ENCODE results near the gene TMCO6. TPM values are rescaled to one million over a fixed set of nuclear protein-coding genes. Genes with fewer than 3 reads are reported as not detected.
A peak's percentile ranks its signal among the peaks of the same experiment; 100 is the strongest.
"Not testable (repeated sequence)": the region's sequence is repeated elsewhere in the genome, so short reads cannot be mapped to it uniquely, and the experiment has no call there.

The TMCO6 gene
- total RNA-seq, 4 donors from 2014 or later, result 21.9 to 90.9 (median 42.2) TPM

- H3K27me3 ChIP-seq, result no peaks in the 10 kb centered on the region
- no peaks in the 10 kb centered on the region for H3K9me3 ChIP-seq
- DNase-seq, result peak in 1 of 3 donors; percentile 60
- TF ChIP-seq POLR2A (IDR thresholded peaks at IDR 0.05), result no peak
- TF ChIP-seq CTCF (IDR thresholded peaks at IDR 0.05), result no peak
- no peaks in the 10 kb centered on the region for H3K4me1 ChIP-seq
- no peak overlapping the region for H3K4me3 ChIP-seq
- H3K27ac ChIP-seq, result no peak overlapping the region
- H3K36me3 ChIP-seq, result no peaks in the 10 kb centered on the region
These were observed 43.5 kb upstream of the TMCO6 start for GRCh38 chr5:140595538-140596300.

- Histone ChIP-seq H3K27ac (no peak overlapping the region), H3K27me3 (no peaks in the 10 kb centered on the region), H3K36me3 (no peaks in the 10 kb centered on the region), H3K9me3 (no peaks in the 10 kb centered on the region), H3K4me1 (no peaks in the 10 kb centered on the region), H3K4me3 (no peak overlapping the region)
- no peak for TF ChIP-seq POLR2A (IDR thresholded peaks at IDR 0.05)
- DNase-seq, result no peak
These were observed 42.9 kb upstream of the TMCO6 start for GRCh38 chr5:140596321-140596741.

- Histone ChIP-seq H3K36me3 (no peaks in the 10 kb centered on the region), H3K9me3 (no peaks in the 10 kb centered on the region), H3K4me1 (no peaks in the 10 kb centered on the region), H3K27me3 (no peaks in the 10 kb centered on the region), H3K27ac (no peak overlapping the region), H3K4me3 (no peak overlapping the region)
- no peak for DNase-seq
- TF ChIP-seq POLR2A (IDR thresholded peaks at IDR 0.05) (no peak), CTCF (IDR thresholded peaks at IDR 0.05) (no peak)
These were observed 40.4 kb upstream of the TMCO6 start for GRCh38 chr5:140598836-140599235.

- Histone ChIP-seq H3K27ac (no peak overlapping the region), H3K36me3 (no peaks in the 10 kb centered on the region)
These were observed 39.2 kb upstream of the TMCO6 start for GRCh38 chr5:140600096-140600495.

GRCh38 chr5:140602147-140602546 lies 37.1 kb upstream of the TMCO6 start:
- no peak for TF ChIP-seq POLR2A (IDR thresholded peaks at IDR 0.05)
- TF ChIP-seq CTCF (IDR thresholded peaks at IDR 0.05), result no peak
- Histone ChIP-seq H3K27ac (peak overlapping the region in 1 of 4 donors; percentile 16), H3K4me1 (no peaks in the 10 kb centered on the region), H3K27me3 (no peaks in the 10 kb centered on the region), H3K9me3 (no peaks in the 10 kb centered on the region), H3K4me3 (no peak overlapping the region), H3K36me3 (no peaks in the 10 kb centered on the region)
- DNase-seq, result no peak

More at GRCh38 chr5:140600096-140600495, 39.2 kb upstream of the TMCO6 start:
- no peak overlapping the region for H3K4me3 ChIP-seq
- TF ChIP-seq POLR2A (IDR thresholded peaks at IDR 0.05) (no peak), CTCF (IDR thresholded peaks at IDR 0.05) (no peak)
- H3K4me1 ChIP-seq, result no peaks in the 10 kb centered on the region
- H3K9me3 ChIP-seq, result no peaks in the 10 kb centered on the region
- no peaks in the 10 kb centered on the region for H3K27me3 ChIP-seq
- no peak for DNase-seq

GRCh38 chr5:140603446-140603698 lies 35.9 kb upstream of the TMCO6 start:
- not testable (repeated sequence) for H3K4me3 ChIP-seq, H3K9me3 ChIP-seq, H3K27ac ChIP-seq, DNase-seq, H3K27me3 ChIP-seq, H3K4me1 ChIP-seq, H3K36me3 ChIP-seq

- no peak overlapping the region for H3K27ac ChIP-seq
- DNase-seq, result no peak
- TF ChIP-seq POLR2A (IDR thresholded peaks at IDR 0.05) (no peak), CTCF (IDR thresholded peaks at IDR 0.05) (no peak)
These were observed 35.5 kb upstream of the TMCO6 start for GRCh38 chr5:140603734-140604133.

More at GRCh38 chr5:140603734-140604133, 35.5 kb upstream of the TMCO6 start:
- H3K9me3 ChIP-seq, result no peaks in the 10 kb centered on the region
- H3K36me3 ChIP-seq, result no peaks in the 10 kb centered on the region
- no peaks in the 10 kb centered on the region for H3K27me3 ChIP-seq
- H3K4me3 ChIP-seq, result no peak overlapping the region
- no peaks in the 10 kb centered on the region for H3K4me1 ChIP-seq

Measured in Peyer's patch (tissue), 4 donors.